AG10803 (cell line): ENCODE measurements around the gene RAB3C.
"Not testable (repeated sequence)": the region's sequence is repeated elsewhere in the genome, so short reads cannot be mapped to it uniquely, and the experiment has no call there.

Experiments used
- DNase-seq: peaks from one replicate; pipeline ENCODE4 v3.0.0; 2010; ENCODE audit warnings: low read depth
- H3K4me3 ChIP-seq: 2 replicates; pipeline ENCODE4 v1.5.1; 2011; ENCODE audit warnings: mild to moderate bottlenecking, low read length, control low read depth
- TF ChIP-seq, protein P1 (sequence below): conservative IDR thresholded peaks from 2 replicates; pipeline ENCODE4 v1.5.1; 2011; ENCODE audit warnings: mild to moderate bottlenecking, low read length, control low read depth, inconsistent platforms

The RAB3C gene

DNA sequence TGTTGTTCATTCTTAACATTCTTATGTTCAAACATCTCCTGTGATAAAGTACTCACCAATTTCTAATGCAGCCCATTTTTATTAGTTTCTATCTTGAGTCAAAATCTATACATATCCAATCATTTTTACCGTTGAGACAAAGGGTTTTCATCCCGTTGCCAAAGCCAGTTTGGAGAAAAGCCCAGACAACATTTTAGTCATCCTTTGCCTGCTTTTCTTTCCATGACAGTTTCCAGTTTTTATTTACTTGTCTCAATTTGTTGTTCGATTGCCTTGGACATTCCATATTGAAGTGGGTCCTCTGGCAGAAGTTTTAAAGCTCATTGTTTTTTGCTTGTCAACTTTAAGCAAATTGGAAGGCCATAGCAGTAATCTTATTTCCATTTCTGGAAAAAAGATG is 123.9 kb downstream of the RAB3C start:
- TF ChIP-seq, protein P1, sequence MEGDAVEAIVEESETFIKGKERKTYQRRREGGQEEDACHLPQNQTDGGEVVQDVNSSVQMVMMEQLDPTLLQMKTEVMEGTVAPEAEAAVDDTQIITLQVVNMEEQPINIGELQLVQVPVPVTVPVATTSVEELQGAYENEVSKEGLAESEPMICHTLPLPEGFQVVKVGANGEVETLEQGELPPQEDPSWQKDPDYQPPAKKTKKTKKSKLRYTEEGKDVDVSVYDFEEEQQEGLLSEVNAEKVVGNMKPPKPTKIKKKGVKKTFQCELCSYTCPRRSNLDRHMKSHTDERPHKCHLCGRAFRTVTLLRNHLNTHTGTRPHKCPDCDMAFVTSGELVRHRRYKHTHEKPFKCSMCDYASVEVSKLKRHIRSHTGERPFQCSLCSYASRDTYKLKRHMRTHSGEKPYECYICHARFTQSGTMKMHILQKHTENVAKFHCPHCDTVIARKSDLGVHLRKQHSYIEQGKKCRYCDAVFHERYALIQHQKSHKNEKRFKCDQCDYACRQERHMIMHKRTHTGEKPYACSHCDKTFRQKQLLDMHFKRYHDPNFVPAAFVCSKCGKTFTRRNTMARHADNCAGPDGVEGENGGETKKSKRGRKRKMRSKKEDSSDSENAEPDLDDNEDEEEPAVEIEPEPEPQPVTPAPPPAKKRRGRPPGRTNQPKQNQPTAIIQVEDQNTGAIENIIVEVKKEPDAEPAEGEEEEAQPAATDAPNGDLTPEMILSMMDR = no peak
- no peak for DNase-seq
- no peak overlapping the region for H3K4me3 ChIP-seq

DNA sequence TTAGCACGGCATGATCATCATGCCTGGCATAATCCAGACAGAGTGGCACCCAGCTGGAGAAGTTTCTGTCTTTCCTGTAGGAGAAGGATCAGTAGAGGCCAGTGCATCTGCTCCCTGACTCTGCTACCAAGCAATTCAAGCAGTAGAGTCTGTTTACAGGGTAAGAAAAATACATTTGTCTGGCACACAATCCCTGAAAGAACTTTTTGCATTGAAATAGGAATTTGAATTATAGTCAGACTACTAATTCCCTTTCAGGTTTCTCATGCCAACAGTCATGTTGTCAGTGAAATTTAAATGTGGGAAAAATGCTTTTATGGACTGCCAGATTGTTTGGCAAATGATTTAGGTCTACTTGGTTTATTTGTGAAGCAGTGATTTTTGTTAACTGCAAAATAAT is 125.6 kb downstream of the RAB3C start:
- TF ChIP-seq, protein P1 = no peak
- DNase-seq = no peak
- H3K4me3 ChIP-seq = no peak overlapping the region

DNA sequence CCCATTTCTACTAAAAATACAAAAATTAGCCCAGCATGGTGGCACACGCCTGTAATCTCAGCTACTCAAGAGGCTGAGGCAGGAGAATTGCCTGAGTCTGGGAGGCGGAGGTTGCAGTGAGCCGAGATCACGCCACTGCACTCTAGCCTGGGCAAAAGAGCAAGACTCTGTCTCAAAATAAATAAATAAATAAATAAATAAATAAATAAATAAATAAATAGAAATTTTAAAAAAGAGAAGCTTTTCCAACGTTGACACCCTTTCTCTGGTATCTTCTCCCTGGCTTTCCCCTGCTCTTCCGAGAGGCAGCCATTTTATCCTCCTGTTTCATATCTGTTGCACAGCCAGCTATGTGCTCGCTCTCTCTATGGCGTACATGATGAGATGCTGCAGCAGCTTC is 127.5 kb downstream of the RAB3C start:
- H3K4me3 ChIP-seq, DNase-seq: not testable (repeated sequence)

DNA sequence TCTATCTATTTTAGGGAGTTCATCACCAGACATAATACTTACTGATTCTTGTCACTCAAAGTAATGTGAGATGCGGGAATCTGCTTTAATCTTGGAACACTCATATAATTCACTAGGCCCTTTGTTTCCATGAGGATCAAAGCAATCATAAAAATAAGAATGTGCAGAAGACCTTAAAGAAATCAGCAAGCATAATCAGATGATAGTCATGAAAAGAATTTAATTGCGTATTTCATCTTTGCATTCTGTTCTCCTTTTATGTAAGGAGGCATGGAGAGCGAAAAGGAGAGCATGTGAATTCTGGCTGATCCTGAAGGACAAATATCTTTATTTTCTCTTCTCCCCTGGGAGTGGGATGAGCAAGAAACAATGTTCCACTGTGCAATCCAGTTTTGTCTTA is 128.0 kb downstream of the RAB3C start:
- no peak for DNase-seq
- TF ChIP-seq, protein P1 = no peak
- H3K4me3 ChIP-seq = no peak overlapping the region

DNA sequence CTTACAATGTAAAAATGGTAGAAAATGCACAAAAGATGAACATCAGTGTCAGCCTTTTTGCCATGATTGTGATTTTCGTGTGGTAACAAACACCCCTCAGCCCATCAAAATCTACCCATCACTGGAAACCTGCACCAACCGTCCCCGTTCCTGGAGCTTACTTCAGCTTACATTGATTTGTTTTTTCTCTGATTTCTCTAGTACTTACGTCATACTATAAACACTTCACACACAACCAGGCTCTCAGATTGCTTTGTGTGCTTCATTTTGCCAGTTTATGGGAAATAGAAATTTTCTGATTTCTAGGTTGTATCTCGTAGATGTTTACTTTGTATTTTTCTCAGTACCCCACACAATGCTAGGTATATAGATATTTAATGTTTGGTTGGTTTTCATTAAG is 129.1 kb downstream of the RAB3C start:
- no peak for DNase-seq
- no peak overlapping the region for H3K4me3 ChIP-seq
- TF ChIP-seq, protein P1 = no peak

DNA sequence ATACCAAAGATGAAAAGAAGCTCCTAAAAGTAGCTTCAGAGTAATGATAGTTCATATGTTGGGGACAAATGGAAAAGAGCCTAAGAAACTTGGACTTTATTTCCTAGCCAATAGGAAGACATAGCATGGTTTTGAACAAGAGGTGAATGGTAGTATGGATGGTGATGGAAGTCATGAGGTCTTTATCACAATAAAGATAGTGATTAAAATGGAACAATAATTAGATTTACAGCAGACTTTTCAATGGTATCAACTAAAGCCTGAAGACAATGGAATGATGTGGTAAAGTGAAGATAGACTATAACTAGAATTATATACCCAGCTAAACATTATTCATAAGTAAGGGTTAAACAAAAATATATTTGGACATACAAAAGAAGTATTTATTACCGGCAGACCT is 131.2 kb downstream of the RAB3C start:
- no peak overlapping the region for H3K4me3 ChIP-seq
- TF ChIP-seq, protein P1 = no peak
- DNase-seq = no peak

DNA sequence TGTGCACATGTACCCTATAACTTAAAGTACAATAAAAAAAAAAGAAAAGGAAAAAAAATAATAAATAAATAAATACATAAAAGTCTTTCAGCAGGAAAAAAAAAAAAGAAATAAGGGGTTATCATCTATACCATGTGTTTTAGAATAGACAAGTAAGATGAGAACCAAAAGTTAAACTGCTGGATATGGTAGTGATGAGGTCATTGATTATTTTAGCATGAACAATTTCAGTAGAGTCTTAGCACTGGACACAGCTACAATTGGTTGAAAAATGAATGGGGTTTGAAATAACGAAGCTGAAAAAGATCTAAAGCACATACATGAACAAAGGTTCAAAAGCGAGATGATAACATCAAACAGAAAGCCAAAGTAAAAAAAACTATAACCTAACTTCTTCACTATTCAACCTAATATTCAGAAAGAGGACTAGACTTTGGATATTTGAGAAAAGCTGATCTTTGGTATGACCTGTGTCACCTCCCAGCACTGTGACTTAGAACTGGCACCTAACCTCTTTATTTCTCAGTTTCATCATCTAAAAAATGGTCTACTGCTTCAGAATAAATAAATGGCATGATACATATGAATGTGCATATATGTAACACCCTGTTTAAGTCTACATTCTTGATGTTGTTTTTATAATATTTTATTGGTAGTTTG is 133.3 kb downstream of the RAB3C start:
- TF ChIP-seq, protein P1 = no peak
- no peak for DNase-seq
- no peak overlapping the region for H3K4me3 ChIP-seq

DNA sequence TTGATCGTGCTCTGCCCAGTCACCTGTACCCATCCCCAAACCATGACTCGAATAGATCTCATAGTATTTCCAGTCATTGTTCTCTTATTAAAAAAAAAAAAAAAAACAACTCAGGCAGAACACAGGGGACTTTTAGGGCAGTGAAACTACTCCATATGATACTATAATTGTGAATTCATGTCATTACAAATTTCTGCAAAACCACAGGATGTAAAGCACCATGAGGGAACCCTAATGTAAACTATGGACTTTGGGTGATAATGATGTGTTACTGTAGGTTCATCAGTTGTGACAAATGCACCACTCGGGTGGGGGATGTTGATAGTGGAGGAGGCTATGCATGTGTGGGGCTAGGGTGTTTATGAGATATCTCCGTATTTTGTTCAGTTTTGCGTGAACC is 133.8 kb downstream of the RAB3C start:
- H3K4me3 ChIP-seq = no peak overlapping the region
- TF ChIP-seq, protein P1 = no peak
- no peak for DNase-seq
